AG08396 (cell line): Measurements from ENCODE around the gene CACHD1.

ENCODE experiments used
- DNase-seq: peaks from one replicate; pipeline ENCODE4 v3.0.0; 2012; ENCODE audit warnings: low spot score, mixed read lengths

The CACHD1 gene

GRCh38 chr1:64550510-64550909, 80.6 kb downstream of the CACHD1 start:
- DNase-seq = no peak

DNA sequence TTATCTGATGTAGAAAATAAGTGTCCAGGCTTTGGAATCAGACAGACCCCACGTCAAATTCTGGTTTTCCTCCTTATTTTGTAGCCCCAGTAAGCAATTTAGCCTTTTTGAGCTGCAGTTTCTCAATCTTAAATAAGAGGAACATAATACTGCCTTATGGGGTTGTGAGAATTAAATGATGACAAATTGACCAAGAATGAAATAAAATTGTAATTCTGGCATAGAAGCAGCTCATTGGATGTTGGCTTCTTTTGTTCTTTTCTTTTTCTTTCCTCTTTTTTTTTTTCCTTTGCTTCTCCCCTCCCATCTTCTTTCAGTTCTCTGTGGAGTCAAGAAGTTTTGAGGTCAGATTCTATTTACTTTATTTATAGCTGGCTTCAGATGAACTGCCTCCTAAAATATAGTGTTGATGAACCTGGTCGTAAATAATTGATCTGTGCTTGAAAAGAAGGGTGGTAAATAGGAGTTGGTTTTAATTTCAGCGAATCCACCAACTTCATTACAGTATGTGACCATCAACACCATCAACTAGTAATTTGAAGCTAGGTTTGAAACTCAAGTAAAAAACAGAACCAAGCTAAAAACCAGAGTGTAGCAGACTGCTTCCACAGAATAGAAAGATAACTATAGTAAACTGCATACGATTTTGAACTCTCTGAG, 81.1 kb downstream of the CACHD1 start:
- no peak for DNase-seq

- no peak for DNase-seq
Observed at GRCh38 chr1:64553285-64553684, 83.4 kb downstream of the CACHD1 start.

DNA sequence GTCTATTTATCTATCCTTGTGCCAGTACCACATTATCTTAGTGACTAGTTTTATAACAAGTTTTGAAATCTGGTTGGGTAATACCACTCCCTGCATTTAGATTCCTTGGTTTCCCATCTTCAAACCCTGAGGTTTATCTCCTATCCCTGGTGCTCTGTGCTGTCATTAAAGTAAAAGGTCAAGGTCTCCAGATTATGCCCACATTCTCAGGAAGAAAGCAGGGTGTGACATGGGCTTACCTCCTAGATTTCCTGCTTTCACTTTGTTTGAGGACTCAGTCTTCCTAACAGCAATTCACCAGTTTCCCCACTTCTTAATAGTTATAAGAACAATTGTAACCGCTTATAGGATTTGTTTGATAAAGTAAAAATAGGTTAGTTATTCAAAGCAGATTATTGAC, 86.0 kb downstream of the CACHD1 start:
- no peak for DNase-seq

GRCh38 chr1:64561993-64562392, 92.1 kb downstream of the CACHD1 start:
- no peak for DNase-seq

- DNase-seq = no peak
Observed at GRCh38 chr1:64563958-64564565, 94.1 kb downstream of the CACHD1 start.

- no peak for DNase-seq
Observed at GRCh38 chr1:64564891-64565290, 95.0 kb downstream of the CACHD1 start.

DNA sequence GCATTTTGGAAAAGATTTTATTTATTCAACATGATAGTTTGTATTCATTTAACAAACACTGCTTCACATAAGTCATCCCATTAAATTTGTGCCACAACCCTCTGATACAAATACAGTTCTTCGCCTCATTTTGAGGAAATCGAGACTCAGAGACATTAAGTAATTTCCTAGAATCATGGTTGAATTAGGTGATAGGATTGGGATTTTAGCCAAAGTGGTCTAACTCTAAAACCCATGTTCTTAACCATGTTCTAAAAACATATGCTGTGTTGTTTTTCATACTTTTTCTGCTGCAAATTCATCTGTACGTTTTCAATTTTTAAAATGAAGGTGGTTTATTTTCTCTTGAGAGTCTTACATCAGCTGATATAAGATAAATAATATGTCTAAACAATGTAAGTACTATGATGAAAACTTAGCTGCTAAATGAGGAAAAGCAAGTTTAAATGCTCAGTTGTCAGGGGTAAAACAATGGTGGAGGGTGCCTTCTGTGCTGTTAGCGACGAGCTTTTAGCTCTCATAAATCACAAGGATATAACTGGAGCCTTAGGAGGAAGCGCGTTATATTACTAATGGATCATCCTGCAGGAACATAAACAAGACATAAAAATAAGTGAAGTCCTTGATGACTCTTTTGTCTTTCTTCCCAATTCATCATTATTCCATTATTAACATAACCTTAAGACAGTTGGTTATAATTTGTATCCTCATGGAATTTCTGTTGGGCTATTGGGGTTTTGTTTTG, 97.7 kb downstream of the CACHD1 start:
- DNase-seq = no peak

DNA sequence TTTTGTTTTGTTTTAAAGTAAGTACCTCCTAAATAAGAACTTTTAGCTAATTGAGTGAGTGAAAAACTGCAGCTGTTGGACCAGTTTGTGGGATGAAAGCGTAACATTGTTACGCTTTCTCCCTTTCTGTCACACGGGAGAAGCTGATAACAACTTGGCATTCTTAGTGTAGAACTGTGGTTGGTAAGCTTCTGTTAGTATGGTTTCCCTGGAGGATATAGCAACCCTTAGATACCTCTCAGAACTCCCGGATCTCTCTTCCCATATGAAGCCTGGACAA, 98.2 kb downstream of the CACHD1 start:
- DNase-seq = no peak

DNA sequence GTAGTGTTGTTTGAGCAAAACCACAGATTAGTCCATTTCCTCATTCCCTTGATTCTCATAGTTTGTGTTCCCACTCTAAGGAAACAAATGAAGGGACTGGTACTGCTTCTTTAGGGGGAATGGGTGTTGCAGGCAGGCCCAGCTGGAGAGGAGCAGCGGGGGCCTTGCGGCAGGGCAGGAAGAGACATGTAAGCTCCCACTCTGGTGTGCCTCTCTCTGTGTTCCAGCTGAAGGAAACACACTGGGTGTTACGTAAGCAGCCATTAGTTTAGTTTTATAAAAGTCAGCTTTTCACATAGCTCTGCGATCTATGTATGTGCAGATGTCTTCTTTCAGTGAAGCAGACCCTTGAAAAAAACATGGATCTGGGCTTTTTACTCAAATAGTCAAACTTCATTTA, 99.5 kb downstream of the CACHD1 start:
- DNase-seq = no peak

DNA sequence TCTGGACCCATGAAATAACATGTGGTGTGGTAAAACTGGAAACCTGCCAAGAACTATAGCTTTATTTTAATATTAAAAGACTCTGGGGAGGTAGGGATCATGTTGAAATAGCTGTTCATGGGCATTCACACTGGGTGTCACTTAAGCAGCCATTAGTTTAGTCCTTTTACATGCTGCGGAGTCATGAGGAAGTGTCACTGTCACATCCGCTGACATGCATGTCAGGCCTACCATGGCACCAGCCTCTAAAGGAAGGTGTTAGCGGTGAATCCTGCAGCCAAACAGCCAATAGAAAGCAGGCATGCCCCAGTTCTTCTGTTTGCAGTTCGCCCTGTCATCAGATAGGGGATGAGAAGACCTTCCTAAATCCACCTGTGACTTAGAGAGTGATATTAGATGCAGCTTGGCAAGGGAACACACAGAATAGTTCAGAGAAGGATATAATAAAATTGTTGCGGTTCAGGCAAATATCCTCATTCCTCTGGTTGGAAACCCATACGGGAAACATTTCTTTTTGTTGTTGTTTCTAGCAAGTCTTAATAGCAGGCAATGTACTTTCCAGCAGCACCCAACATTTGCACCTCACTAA, 100.4 kb downstream of the CACHD1 start:
- DNase-seq = no peak

DNA sequence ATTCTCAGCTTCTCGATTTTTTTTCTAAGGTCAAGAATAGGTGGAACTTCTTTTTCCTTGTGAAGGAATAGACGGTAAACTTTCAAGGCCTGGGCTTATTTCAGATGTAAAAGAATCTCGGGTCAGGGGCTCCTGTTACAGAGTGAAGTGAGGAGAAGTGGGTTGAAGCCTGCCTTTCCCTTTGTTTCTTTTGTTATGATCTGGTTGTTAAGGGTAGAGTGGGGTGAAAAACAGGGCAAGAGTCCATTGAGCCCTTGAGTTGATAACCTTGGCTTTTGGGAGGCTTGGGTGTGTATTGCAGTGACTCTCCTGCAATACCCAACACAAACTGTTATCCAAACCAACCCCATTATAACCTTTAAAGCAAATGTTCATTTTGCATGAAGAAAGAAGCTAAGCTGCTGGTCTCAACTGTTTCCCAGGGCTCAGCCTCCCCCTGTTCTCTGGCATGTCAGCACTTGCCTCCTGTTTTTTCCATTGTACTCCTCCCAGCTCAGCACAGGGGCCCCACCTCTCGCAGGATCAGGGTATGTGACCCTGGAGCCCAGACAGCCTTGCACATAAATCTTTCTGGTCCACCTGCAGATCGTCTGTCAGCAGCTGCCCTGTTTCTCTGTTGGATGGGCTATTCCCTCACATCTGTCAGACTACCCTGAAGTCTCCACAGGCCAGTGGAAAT, 102.4 kb downstream of the CACHD1 start:
- no peak for DNase-seq

- DNase-seq = no peak
Observed at GRCh38 chr1:64574301-64574700, 104.4 kb downstream of the CACHD1 start.

DNA sequence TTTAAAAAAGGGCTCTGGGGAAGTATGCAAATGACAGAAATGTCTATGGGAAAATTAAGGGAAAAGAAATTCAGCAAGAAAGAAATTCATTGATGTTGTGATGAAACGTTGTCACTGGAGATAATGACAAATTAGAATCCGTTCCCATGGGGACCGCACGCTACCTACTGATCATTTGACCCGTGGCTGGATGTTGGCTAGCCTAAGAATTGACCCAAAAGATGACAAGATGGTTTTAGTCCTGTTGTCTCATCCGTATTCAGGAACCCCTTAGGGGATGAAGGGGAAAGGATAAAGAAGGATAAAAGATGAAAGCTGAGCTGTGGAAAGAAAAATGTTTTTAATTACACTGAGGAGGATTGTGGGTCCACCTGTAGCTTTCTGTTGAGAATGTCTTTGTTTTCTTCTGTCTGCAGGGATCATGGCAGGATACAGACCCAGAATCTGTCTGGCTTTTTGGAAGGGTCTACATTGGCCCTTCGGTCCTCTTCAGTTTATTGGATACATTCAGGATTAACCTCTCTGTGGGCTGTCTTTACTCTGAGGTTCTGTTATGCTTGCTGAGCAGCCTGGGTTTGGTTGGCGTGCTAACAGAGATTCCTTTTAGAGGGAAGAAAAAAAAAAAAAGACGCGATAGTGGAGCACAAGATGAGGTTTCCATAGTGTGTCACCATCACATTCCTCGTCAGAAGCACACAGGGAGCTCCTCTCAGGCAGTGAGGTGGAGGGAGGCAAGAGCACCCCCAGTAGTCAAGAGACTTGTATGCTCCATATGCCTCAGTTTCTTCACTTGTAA, 106.2 kb downstream of the CACHD1 start:
- DNase-seq = no peak

- DNase-seq = no peak
Observed at GRCh38 chr1:64578270-64578973, 108.5 kb downstream of the CACHD1 start.

- no peak for DNase-seq
Observed at GRCh38 chr1:64579767-64580166, 109.8 kb downstream of the CACHD1 start.

- DNase-seq = no peak
Observed at GRCh38 chr1:64581135-64581842, 111.4 kb downstream of the CACHD1 start.

- DNase-seq = no peak
Observed at GRCh38 chr1:64581843-64582185, 111.9 kb downstream of the CACHD1 start.

DNA sequence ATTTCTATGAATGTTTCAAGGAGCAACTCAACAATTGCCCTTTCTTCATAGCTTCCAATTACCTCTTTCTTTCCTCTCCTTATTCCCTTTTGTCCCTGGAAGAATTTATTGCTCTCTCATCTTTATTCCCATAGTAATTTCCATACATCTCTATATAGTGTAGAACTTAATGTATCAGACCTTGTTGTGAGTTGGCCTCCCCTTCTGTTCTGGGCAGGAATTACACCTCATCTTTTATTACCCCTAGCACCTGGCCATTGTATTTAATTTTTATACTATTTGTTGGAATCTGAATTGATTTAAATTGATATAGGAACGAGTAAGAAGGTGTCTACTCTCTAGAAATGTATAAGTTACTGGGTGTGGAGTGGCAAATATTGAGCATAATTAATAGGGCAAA, 114.5 kb downstream of the CACHD1 start:
- DNase-seq = no peak

GRCh38 chr1:64588876-64589275, 118.9 kb downstream of the CACHD1 start:
- DNase-seq = no peak

GRCh38 chr1:64590316-64590715, 120.4 kb downstream of the CACHD1 start:
- DNase-seq = no peak
